Smooth muscle cell (in vitro differentiated cells): ENCODE measurements around the gene ZBTB38. TPM values are rescaled to one million over a fixed set of nuclear protein-coding genes. Genes with fewer than 3 reads are reported as not detected.

Experiments
- DNase-seq: peaks from one replicate; lab custom pipeline; 2025; ENCODE audit not compliant: unreplicated experiment; lab: John Stamatoyannopoulos, UW
- H2AFZ ChIP-seq: fragments of 200-600 bp; sonication (generic); 2 replicates; pipeline ENCODE4 v1.6.0; 2016; ENCODE audit warnings: antibody characterized with exemption, low read depth, mild to moderate bottlenecking
- H3F3A ChIP-seq: fragments of 200-600 bp; sonication (generic); 2 replicates; pipeline ENCODE4 v1.6.0; 2017; ENCODE audit warnings: antibody characterized with exemption, low read depth
- H3K27ac ChIP-seq: fragments of 200-600 bp; sonication (generic); 2 replicates; pipeline ENCODE4 v1.5.1; 2016; ENCODE audit warnings: low read depth, mild to moderate bottlenecking
- H3K27me3 ChIP-seq: fragments of 200-600 bp; sonication (generic); 2 replicates; pipeline ENCODE4 v1.6.1; 2016; ENCODE audit warnings: low read depth, mild to moderate bottlenecking
- H3K36me3 ChIP-seq: fragments of 200-600 bp; sonication (generic); 2 replicates; pipeline ENCODE4 v1.5.1; 2016; ENCODE audit warnings: low read depth
- H3K4me1 ChIP-seq: fragments of 200-600 bp; sonication (generic); 2 replicates; pipeline ENCODE4 v1.5.1; 2016; ENCODE audit warnings: low read depth
- H3K4me2 ChIP-seq: fragments of 200-600 bp; sonication (generic); 2 replicates; pipeline ENCODE4 v1.6.0; 2016; ENCODE audit warnings: mild to moderate bottlenecking
- H3K4me3 ChIP-seq: fragments of 200-600 bp; sonication (generic); 2 replicates; pipeline ENCODE4 v1.5.1; 2016; ENCODE audit warnings: mild to moderate bottlenecking
- H3K79me2 ChIP-seq: fragments of 200-600 bp; sonication (generic); 2 replicates; pipeline ENCODE4 v1.6.0; 2016; ENCODE audit warnings: low read depth, mild to moderate bottlenecking
- H3K9ac ChIP-seq: fragments of 200-600 bp; sonication (generic); 2 replicates; pipeline ENCODE4 v1.6.0; 2016; ENCODE audit warnings: low read depth
- H3K9me3 ChIP-seq: fragments of 200-600 bp; sonication (generic); replicated peaks from 2 replicates; pipeline ENCODE4 v1.5.1; 2016; ENCODE audit warnings: low read depth
- H4K20me1 ChIP-seq: fragments of 200-600 bp; sonication (generic); 2 replicates; pipeline ENCODE4 v1.6.0; 2016; ENCODE audit warnings: low read depth
- CTCF ChIP-seq: fragments of 200-600 bp; sonication (generic); IDR thresholded peaks from 2 replicates; pipeline ENCODE4 v1.5.1; 2017; ENCODE audit warnings: borderline replicate concordance, mild to moderate bottlenecking, antibody characterized with exemption; ENCODE audit not compliant: insufficient read depth, poor library complexity, severe bottlenecking
- WGBS: methylation state at CpG from one replicate; pipeline ENCODE4 v1.1.7; 2016; ENCODE audit warnings: low lambda C conversion rate; 5-methylcytosine and 5-hydroxymethylcytosine counted together
- polyA plus RNA-seq: library from polyadenylated mRNA; unstranded; fragments of >200 nt; fragmentation: Nextera tagmentation; extraction: Ambion mirVana; gene quantifications from 2 replicates; pipeline ENCODE4 v1.2.1, GENCODE V29; 2016
- total RNA-seq: library from RNA; depleted of rRNA; stranded (reverse); fragments of >200 nt; gene quantifications from 2 replicates; pipeline ENCODE4 v1.2.3, GENCODE V29; 2014

ZBTB38 gene
- total and polyA plus RNA-seq, 2 experiments from 2014 or later: 21.7 to 68.0 TPM

DNA sequence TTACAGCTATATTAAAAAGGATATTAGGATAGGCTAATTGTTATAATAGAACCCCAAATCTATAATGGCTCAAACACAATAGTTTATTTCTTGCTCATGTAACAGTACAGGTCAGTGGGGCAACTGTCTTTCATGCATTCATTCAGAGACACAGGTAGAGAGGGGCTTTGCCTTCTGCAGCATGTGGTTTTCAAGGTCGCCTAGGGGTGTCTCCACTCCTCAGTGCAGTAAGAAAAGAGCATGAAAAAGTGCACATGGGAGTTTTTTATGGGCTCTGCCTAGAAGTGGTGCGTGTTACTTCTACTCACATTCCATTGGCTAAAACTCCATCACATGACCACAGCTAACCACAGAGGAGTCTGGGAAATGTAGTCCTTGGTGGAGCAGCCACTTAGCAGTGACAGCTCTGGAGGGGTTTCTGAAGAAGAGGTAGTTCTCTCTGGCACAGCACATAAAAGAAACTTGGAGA, 1.8 kb downstream of the ZBTB38 start:
- Histone ChIP-seq H3K9ac (peak overlapping the region; percentile 98), H2AFZ (no peak overlapping the region), H3K4me1 (peaks cover 22% of the 10 kb centered on the region), H3K36me3 (no peaks in the 10 kb centered on the region), H3K9me3 (no peaks in the 10 kb centered on the region), H3K27me3 (no peaks in the 10 kb centered on the region), H3K27ac (peak overlapping the region; percentile 100), H3K79me2 (peaks cover 36% of the 10 kb centered on the region), H4K20me1 (no peaks in the 10 kb centered on the region), H3K4me3 (peak overlapping the region; percentile 39), H3K4me2 (peak overlapping the region; percentile 85), H3F3A (peaks cover 20% of the 10 kb centered on the region)
- 11% methylated on average over 2 of the region's 2 CpGs for WGBS
- no peak for TF ChIP-seq CTCF
- DNase-seq: no peak

DNA sequence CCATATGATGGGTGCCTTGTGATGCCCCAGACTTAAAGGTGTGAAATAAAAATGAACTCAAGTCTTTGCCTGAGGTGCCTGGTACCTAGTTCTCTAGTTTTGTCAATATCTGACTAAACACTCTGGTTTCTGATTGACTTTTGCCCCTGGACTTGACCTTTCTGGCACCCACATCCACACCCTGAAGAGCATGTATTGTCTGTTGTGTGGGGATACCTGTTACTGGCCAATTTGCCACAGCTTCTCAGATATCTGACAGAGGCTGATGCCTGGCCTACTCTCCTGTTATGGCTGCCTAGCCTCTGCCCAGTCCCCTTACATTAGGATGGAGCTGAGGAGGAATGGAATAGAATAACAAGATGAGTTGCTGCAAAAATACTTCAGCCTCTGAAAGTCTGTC, 3.6 kb downstream of the ZBTB38 start:
- no peak for DNase-seq
- Histone ChIP-seq H4K20me1 (no peaks in the 10 kb centered on the region), H3K36me3 (no peaks in the 10 kb centered on the region), H3K9me3 (no peaks in the 10 kb centered on the region), H3K27me3 (no peaks in the 10 kb centered on the region), H3K4me1 (peaks cover 22% of the 10 kb centered on the region), H3K4me2 (no peak overlapping the region), H3K9ac (no peak overlapping the region), H3K27ac (no peak overlapping the region), H3K79me2 (peaks cover 44% of the 10 kb centered on the region), H3K4me3 (no peak overlapping the region), H2AFZ (no peak overlapping the region), H3F3A (peaks cover 11% of the 10 kb centered on the region)
- no peak for TF ChIP-seq CTCF

- Histone ChIP-seq H4K20me1 (no peaks in the 10 kb centered on the region), H3K9me3 (no peaks in the 10 kb centered on the region), H3F3A (peaks cover 11% of the 10 kb centered on the region), H3K36me3 (no peaks in the 10 kb centered on the region), H3K4me2 (no peak overlapping the region), H2AFZ (no peak overlapping the region), H3K4me1 (peaks cover 19% of the 10 kb centered on the region), H3K27ac (no peak overlapping the region), H3K79me2 (peaks cover 44% of the 10 kb centered on the region), H3K9ac (no peak overlapping the region), H3K4me3 (no peak overlapping the region), H3K27me3 (no peaks in the 10 kb centered on the region)
- no peak for DNase-seq
- no peak for TF ChIP-seq CTCF
Observed at GRCh38 chr3:141372656-141373055, 4.4 kb downstream of the ZBTB38 start.

- peaks cover 44% of the 10 kb centered on the region for H3K79me2 ChIP-seq
Observed at GRCh38 chr3:141373232-141373631, 4.9 kb downstream of the ZBTB38 start.

More at GRCh38 chr3:141373232-141373631, 4.9 kb downstream of the ZBTB38 start:
- no peak for TF ChIP-seq CTCF
- no peak for DNase-seq
- Histone ChIP-seq H4K20me1 (no peaks in the 10 kb centered on the region), H3F3A (peaks cover 11% of the 10 kb centered on the region), H3K36me3 (no peaks in the 10 kb centered on the region), H3K4me3 (no peak overlapping the region), H3K9ac (no peak overlapping the region), H3K27me3 (no peaks in the 10 kb centered on the region), H3K9me3 (no peaks in the 10 kb centered on the region), H3K4me1 (peaks cover 14% of the 10 kb centered on the region), H3K4me2 (no peak overlapping the region), H2AFZ (no peak overlapping the region), H3K27ac (no peak overlapping the region)
